Osteoblast (primary cell): ENCODE data around the gene TET2. TPM values are rescaled to one million over a fixed set of nuclear protein-coding genes. Genes with fewer than 3 reads are reported as not detected.

Experiments
- DNase-seq: peaks from one replicate; pipeline ENCODE4 v3.0.0; 2011; ENCODE audit warnings: low spot score, mixed read lengths; ENCODE audit not compliant: insufficient read length; ENCODE audit errors: missing footprints
- H2AFZ ChIP-seq: 2 replicates; pipeline ENCODE4 v1.6.0; 2011; ENCODE audit warnings: mild to moderate bottlenecking, low read length
- H3K27ac ChIP-seq: 2 replicates; pipeline ENCODE4 v1.5.1; 2011; ENCODE audit warnings: mild to moderate bottlenecking, low read depth, low read length, moderate library complexity
- H3K27me3 ChIP-seq: 2 replicates; pipeline ENCODE4 v1.6.0; 2012; ENCODE audit warnings: mild to moderate bottlenecking, control low read depth, inconsistent platforms, low read length, moderate library complexity; ENCODE audit not compliant: insufficient read depth
- H3K36me3 ChIP-seq: 2 replicates; pipeline ENCODE4 v1.5.1; 2011; ENCODE audit warnings: mild to moderate bottlenecking, low read length, control low read depth, moderate library complexity; ENCODE audit not compliant: insufficient read depth
- H3K4me1 ChIP-seq: 2 replicates; pipeline ENCODE4 v1.5.1; 2011; ENCODE audit warnings: mild to moderate bottlenecking, low read length, control low read depth, moderate library complexity; ENCODE audit not compliant: insufficient read depth
- H3K4me2 ChIP-seq: 2 replicates; pipeline ENCODE4 v1.6.0; 2011; ENCODE audit warnings: mild to moderate bottlenecking, low read length; ENCODE audit not compliant: insufficient read depth
- H3K4me3 ChIP-seq: fragments of 200-600 bp; sonication (generic); 3 replicates; pipeline ENCODE4 v1.5.1; 2012; ENCODE audit warnings: mild to moderate bottlenecking, low read length, inconsistent platforms; ENCODE audit not compliant: insufficient read depth
- H3K79me2 ChIP-seq: 2 replicates; pipeline ENCODE4 v1.6.0; 2012; ENCODE audit warnings: mild to moderate bottlenecking, low read length, control low read depth, inconsistent platforms; ENCODE audit not compliant: insufficient read depth
- H3K9me3 ChIP-seq: 2 replicates; pipeline ENCODE4 v1.5.1; 2011; ENCODE audit warnings: low read depth, low read length, control low read depth
- H4K20me1 ChIP-seq: 2 replicates; pipeline ENCODE4 v1.6.0; 2012; ENCODE audit warnings: mild to moderate bottlenecking, low read length, control low read depth; ENCODE audit not compliant: insufficient read depth
- total RNA-seq: library from RNA; depleted of rRNA; stranded (reverse); fragments of >200 nt; gene quantifications from 2 replicates; pipeline ENCODE4 v1.2.3, GENCODE V29; 2012
- TF ChIP-seq, protein P1 (sequence below): IDR thresholded peaks from 2 replicates; pipeline ENCODE4 v1.5.1; 2011; ENCODE audit warnings: mild to moderate bottlenecking, low read depth, low read length, moderate library complexity; ENCODE audit errors: extremely low read depth

Gene TET2
- total RNA-seq, 1 donor = 15.9 TPM

- no peaks in the 10 kb centered on the region for H4K20me1 ChIP-seq
- no peaks in the 10 kb centered on the region for H3K27me3 ChIP-seq
- no peaks in the 10 kb centered on the region for H3K9me3 ChIP-seq
- TF ChIP-seq, protein P1, sequence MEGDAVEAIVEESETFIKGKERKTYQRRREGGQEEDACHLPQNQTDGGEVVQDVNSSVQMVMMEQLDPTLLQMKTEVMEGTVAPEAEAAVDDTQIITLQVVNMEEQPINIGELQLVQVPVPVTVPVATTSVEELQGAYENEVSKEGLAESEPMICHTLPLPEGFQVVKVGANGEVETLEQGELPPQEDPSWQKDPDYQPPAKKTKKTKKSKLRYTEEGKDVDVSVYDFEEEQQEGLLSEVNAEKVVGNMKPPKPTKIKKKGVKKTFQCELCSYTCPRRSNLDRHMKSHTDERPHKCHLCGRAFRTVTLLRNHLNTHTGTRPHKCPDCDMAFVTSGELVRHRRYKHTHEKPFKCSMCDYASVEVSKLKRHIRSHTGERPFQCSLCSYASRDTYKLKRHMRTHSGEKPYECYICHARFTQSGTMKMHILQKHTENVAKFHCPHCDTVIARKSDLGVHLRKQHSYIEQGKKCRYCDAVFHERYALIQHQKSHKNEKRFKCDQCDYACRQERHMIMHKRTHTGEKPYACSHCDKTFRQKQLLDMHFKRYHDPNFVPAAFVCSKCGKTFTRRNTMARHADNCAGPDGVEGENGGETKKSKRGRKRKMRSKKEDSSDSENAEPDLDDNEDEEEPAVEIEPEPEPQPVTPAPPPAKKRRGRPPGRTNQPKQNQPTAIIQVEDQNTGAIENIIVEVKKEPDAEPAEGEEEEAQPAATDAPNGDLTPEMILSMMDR = no peak
- no peak overlapping the region for H3K4me2 ChIP-seq
- no peak overlapping the region for H3K4me3 ChIP-seq
- H3K27ac ChIP-seq = no peak overlapping the region
- DNase-seq = no peak
- H3K4me1 ChIP-seq = no peaks in the 10 kb centered on the region
- H3K79me2 ChIP-seq = no peaks in the 10 kb centered on the region
- H2AFZ ChIP-seq = no peak overlapping the region
- no peaks in the 10 kb centered on the region for H3K36me3 ChIP-seq
Observed at GRCh38 chr4:105133976-105134375, 12.7 kb upstream of the TET2 start.

GRCh38 chr4:105135785-105136184 is 10.9 kb upstream of the TET2 start:
- H3K4me3 ChIP-seq = no peak overlapping the region
- no peaks in the 10 kb centered on the region for H3K9me3 ChIP-seq
- H3K79me2 ChIP-seq = no peaks in the 10 kb centered on the region
- peaks cover 3% of the 10 kb centered on the region for H3K4me1 ChIP-seq
- H3K27ac ChIP-seq = no peak overlapping the region
- H3K4me2 ChIP-seq = no peak overlapping the region
- no peak for DNase-seq
- TF ChIP-seq, protein P1 = no peak
- no peak overlapping the region for H2AFZ ChIP-seq
- no peaks in the 10 kb centered on the region for H4K20me1 ChIP-seq
- H3K27me3 ChIP-seq = no peaks in the 10 kb centered on the region
- no peaks in the 10 kb centered on the region for H3K36me3 ChIP-seq

DNA sequence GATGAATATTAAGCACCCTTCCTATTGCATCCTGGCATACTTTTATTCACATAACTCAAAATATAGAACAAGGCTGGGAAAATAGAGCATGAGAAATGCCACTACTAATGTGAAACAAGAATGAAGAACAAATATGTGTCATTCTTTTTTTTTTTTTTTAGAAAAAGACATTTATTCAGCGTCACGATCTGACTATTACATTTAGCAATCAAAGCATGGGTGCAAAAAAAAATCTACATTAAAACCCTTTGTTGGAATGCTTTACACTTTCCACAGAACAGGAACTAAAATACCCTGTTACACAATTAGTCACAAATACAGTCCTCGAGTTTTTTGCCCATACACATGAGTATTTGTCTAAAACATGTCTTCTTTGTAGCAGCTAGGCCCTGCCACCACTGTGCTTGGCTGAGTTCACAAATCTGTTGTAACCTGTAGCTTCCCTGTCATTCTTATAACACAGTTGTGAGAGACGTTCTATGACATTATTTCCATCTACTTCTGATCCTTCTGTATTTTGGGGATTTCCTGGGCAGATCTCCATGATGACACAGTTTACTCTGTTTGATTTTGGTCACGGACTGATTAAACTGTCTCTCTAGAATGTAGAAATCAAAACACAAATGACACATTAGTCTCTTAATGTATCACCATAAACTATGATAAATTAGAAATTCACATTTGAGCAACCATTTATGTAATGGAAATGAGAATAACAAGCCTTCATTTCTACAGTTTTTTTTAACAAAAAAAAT is 9.4 kb upstream of the TET2 start:
- Histone ChIP-seq H3K79me2 (no peaks in the 10 kb centered on the region), H3K4me1 (peaks cover 6% of the 10 kb centered on the region), H3K36me3 (no peaks in the 10 kb centered on the region), H3K4me3 (no peak overlapping the region), H3K27me3 (no peaks in the 10 kb centered on the region), H2AFZ (no peak overlapping the region), H3K27ac (no peak overlapping the region), H4K20me1 (no peaks in the 10 kb centered on the region), H3K4me2 (no peak overlapping the region), H3K9me3 (no peaks in the 10 kb centered on the region)
- DNase-seq = no peak
- TF ChIP-seq, protein P1 = no peak

GRCh38 chr4:105139646-105140045 is 7.0 kb upstream of the TET2 start:
- Histone ChIP-seq H2AFZ (no peak overlapping the region), H3K9me3 (no peaks in the 10 kb centered on the region), H3K36me3 (no peaks in the 10 kb centered on the region), H3K79me2 (no peaks in the 10 kb centered on the region), H3K4me2 (no peak overlapping the region), H3K4me3 (no peak overlapping the region), H3K4me1 (peaks cover 6% of the 10 kb centered on the region), H4K20me1 (no peaks in the 10 kb centered on the region), H3K27me3 (no peaks in the 10 kb centered on the region), H3K27ac (no peak overlapping the region)
- TF ChIP-seq, protein P1 = no peak
- no peak for DNase-seq
